Stimulated activated CD8-positive, alpha-beta memory T cell treated with anti-CD3 and anti-CD28 coated beads, Interleukin-12 subunit alpha, Interleukin-12 subunit beta, amount 100 ng/mL, for 24 hours (primary cell): Measurements from ENCODE around the gene PCDH1.

ENCODE experiments used
- DNase-seq: peaks from one replicate; pipeline ENCODE4 v3.0.0-alpha.2; 2020; ENCODE audit errors: extremely low read depth

Gene PCDH1

GRCh38 chr5:141873933-141874261 lies 4.3 kb downstream of the PCDH1 start:
- DNase-seq, result no peak

- no peak for DNase-seq
These were observed 5.5 kb downstream of the PCDH1 start for GRCh38 chr5:141872496-141873356.

- no peak for DNase-seq
These were observed 6.3 kb downstream of the PCDH1 start for GRCh38 chr5:141871870-141872269.

GRCh38 chr5:141870871-141871270 lies 7.3 kb downstream of the PCDH1 start:
- no peak for DNase-seq

GRCh38 chr5:141870228-141870627 lies 8.0 kb downstream of the PCDH1 start:
- no peak for DNase-seq

GRCh38 chr5:141869514-141869913 lies 8.7 kb downstream of the PCDH1 start:
- DNase-seq, result no peak

- DNase-seq, result no peak
These were observed 9.2 kb downstream of the PCDH1 start for GRCh38 chr5:141869040-141869439.

GRCh38 chr5:141868541-141868940 lies 9.7 kb downstream of the PCDH1 start:
- no peak for DNase-seq

- no peak for DNase-seq
These were observed 10.6 kb downstream of the PCDH1 start for GRCh38 chr5:141867651-141868050.

- no peak for DNase-seq
These were observed 11.1 kb downstream of the PCDH1 start for GRCh38 chr5:141867139-141867538.

GRCh38 chr5:141866096-141866495 lies 12.1 kb downstream of the PCDH1 start:
- no peak for DNase-seq

- no peak for DNase-seq
These were observed 12.8 kb downstream of the PCDH1 start for GRCh38 chr5:141865406-141865805.

GRCh38 chr5:141864371-141865370 lies 13.5 kb downstream of the PCDH1 start:
- no peak for DNase-seq

GRCh38 chr5:141863569-141864178 lies 14.5 kb downstream of the PCDH1 start:
- no peak for DNase-seq

GRCh38 chr5:141862936-141863543 lies 15.2 kb downstream of the PCDH1 start:
- no peak for DNase-seq

- DNase-seq, result no peak
These were observed 17.0 kb downstream of the PCDH1 start for GRCh38 chr5:141861194-141861593.

GRCh38 chr5:141858079-141858765 lies 20.0 kb downstream of the PCDH1 start:
- DNase-seq, result no peak

- DNase-seq, result no peak
These were observed 21.0 kb downstream of the PCDH1 start for GRCh38 chr5:141857226-141857625.

- DNase-seq, result no peak
These were observed 22.0 kb downstream of the PCDH1 start for GRCh38 chr5:141856037-141856790.

GRCh38 chr5:141855265-141856036 lies 22.8 kb downstream of the PCDH1 start:
- no peak for DNase-seq
